ENCODE data around the gene NRDC.

The NRDC gene

DNA sequence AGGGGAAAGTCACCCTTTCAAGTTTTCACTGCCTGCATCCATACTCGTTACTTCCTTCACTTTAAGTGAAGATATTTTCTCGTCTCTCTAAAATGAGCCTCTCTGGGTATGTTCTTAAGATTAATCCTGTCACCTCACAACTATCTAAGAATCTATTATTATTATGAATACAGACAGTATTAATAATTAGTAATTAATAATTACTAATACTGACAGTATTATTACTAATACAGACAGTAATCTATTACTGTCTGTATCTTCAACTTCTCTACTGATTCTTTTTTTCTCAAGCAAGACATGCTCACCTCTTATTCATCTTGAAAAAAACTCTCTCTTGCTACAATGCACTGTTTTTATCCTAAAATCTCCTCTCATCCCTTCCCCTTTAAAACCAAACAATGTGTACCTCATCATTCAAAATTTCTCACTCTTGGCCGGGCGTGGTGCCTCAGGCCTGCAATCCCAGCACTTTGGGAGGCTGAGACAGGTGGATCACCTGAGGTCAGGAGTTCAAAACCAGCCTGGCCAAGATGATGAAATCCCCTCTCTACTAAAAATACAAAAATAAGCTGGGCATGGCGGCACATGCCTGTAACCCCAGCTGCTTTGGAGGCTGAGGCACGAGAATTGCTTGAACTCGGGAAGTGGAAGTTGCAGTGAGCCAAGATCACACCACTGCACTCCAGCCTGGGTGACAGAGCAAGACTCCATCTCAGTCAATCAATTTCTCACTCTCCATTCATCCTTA is 7.8 kb downstream of the NRDC start:
- H3K4me3 ChIP-seq (ENCODE audit: low read depth in 1 of 2, low read length in 1 of 2) = no peak overlapping the region
- H3K9me3 ChIP-seq = no peaks in the 10 kb centered on the region
- peaks cover 7 to 24% of the 10 kb centered on the region in 2 experiments for H3K4me1 ChIP-seq (ENCODE audit: control insufficient read depth in 1 of 2, insufficient read depth in 1 of 2, low read depth in 1 of 2, low read length in 1 of 2)
- TF ChIP-seq CTCF (IDR thresholded peaks at IDR 0.05) = no peak
- H3K27ac ChIP-seq = peak overlapping the region; percentile 35
- H3K27me3 ChIP-seq = no peaks in the 10 kb centered on the region
- peaks cover 15% of the 10 kb centered on the region for H3K36me3 ChIP-seq

DNA sequence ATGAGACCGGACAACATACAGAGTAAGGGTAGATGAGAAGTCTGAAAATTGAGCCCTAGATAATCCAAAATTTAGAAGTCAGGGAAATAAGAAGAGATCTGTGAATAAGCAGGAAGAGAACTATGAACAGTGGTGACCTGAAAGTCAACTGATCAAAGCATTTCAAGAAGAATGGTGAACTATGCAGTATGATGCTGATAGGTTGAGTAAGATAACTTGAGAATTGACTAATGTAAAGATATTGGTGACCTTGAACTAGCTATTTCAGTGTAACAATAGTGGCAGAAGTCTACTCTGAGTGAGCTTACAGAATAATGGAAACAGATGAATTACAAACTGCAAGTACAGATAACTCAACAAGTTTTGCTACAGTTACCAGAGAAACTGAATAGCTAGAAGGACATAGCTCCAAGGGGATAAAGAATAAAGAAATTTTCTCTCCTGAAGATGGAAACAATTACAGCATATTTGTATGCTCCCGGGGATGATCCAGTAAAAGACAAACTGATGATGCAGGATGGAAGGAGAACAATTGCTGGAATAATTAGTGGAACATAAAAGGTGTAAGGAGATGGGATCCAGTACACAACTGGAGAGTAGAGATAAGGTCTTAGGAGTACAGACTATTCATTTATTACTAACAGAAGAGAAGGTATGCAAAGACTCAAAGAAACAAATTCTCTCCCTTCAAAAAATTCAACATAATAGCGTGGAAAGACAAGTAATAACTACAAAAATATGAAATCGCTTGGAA is 10.9 kb downstream of the NRDC start:
- H3K36me3 ChIP-seq = peaks cover 4% of the 10 kb centered on the region
- no peak overlapping the region for H3K4me3 ChIP-seq (ENCODE audit: low read depth in 1 of 2, low read length in 1 of 2)
- H3K9me3 ChIP-seq = no peaks in the 10 kb centered on the region
- no peaks in the 10 kb centered on the region for H3K27me3 ChIP-seq
- peaks cover 0 to 7% of the 10 kb centered on the region in 2 experiments for H3K4me1 ChIP-seq (ENCODE audit: control insufficient read depth in 1 of 2, insufficient read depth in 1 of 2, low read depth in 1 of 2, low read length in 1 of 2)
- no peak for TF ChIP-seq CTCF (IDR thresholded peaks at IDR 0.05)
- no peak overlapping the region for H3K27ac ChIP-seq

DNA sequence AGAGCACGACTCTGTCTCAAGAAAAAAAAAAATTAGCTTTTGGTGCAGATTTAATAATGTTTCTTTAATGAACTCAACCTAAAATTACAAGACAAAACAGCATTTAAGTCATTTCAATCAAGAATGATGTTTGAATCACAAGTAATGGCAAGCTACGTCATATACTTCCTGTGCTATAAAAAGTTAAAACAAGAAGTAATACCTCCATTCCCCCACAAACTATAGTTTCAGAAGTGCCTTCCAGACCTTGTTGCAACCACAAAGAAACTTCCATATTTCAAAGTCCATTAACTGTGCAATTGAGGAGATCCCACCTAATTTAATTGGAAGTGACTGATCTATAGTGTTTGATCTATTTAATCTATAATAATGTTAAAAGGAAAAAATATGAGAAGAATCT is 15.1 kb downstream of the NRDC start:
- TF ChIP-seq CTCF (IDR thresholded peaks at IDR 0.05) = no peak
- Histone ChIP-seq H3K9me3 (no peaks in the 10 kb centered on the region), H3K36me3 (peaks cover 14% of the 10 kb centered on the region), H3K27me3 (no peaks in the 10 kb centered on the region), H3K4me3 (ENCODE audit: low read depth in 1 of 2, low read length in 1 of 2) (no peak overlapping the region), H3K4me1 (ENCODE audit: control insufficient read depth in 1 of 2, insufficient read depth in 1 of 2, low read depth in 1 of 2, low read length in 1 of 2) (no peaks in the 10 kb centered on the region), H3K27ac (peak overlapping the region; percentile 18)

DNA sequence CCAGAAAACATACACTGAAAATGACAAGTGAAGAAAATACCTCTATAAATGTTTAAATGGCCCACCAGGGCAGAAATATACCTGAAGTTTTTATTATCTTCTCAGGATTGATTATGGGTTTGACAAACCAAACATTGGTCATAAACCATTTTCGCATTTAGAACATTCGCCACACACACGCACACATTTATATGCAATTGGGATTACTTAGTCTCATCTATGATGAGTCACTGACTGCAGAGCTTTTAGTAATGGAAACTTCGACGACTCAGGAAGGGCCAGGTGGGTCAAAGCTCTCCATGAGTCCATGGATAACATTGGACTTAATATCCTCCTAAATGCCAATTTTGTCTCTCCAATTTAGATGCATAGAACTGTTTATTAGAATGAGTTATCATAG is 16.9 kb downstream of the NRDC start:
- no peak for TF ChIP-seq CTCF (IDR thresholded peaks at IDR 0.05)
- H3K27me3 ChIP-seq = no peaks in the 10 kb centered on the region
- H3K4me1 ChIP-seq (ENCODE audit: control insufficient read depth in 1 of 2, insufficient read depth in 1 of 2, low read depth in 1 of 2, low read length in 1 of 2) = no peaks in the 10 kb centered on the region
- H3K4me3 ChIP-seq (ENCODE audit: low read depth in 1 of 2, low read length in 1 of 2) = no peak overlapping the region
- peaks cover 14% of the 10 kb centered on the region for H3K36me3 ChIP-seq
- no peaks in the 10 kb centered on the region for H3K9me3 ChIP-seq
- no peak overlapping the region for H3K27ac ChIP-seq

GRCh38 chr1:51859735-51860134 is 18.8 kb downstream of the NRDC start:
- no peaks in the 10 kb centered on the region for H3K4me1 ChIP-seq (ENCODE audit: control insufficient read depth in 1 of 2, insufficient read depth in 1 of 2, low read depth in 1 of 2, low read length in 1 of 2)
- TF ChIP-seq CTCF (IDR thresholded peaks at IDR 0.05) = no peak
- no peaks in the 10 kb centered on the region for H3K9me3 ChIP-seq
- no peak overlapping the region for H3K27ac ChIP-seq
- no peak overlapping the region for H3K4me3 ChIP-seq (ENCODE audit: low read depth in 1 of 2, low read length in 1 of 2)
- peaks cover 21% of the 10 kb centered on the region for H3K36me3 ChIP-seq
- no peaks in the 10 kb centered on the region for H3K27me3 ChIP-seq
